Testis (tissue), 2 donors: ENCODE results near the gene PPP1R12A.

Source experiments
- CTCF ChIP-seq, 3 experiments: fragments of 450-650 bp in 2 of 3; fragments of 200-600 bp in 1 of 3; sonication (generic) in 1 of 3; IDR thresholded peaks; one replicate each; pipeline ENCODE4 v1.5.1; 2016 to 2019; ENCODE audit warnings: antibody characterized with exemption in 3 of 3, mild to moderate bottlenecking in 2 of 3, moderate library complexity in 1 of 3
- POLR2A ChIP-seq: fragments of 450-650 bp; IDR thresholded peaks from one replicate; pipeline ENCODE4 v1.6.1; 2017; ENCODE audit warnings: antibody characterized with exemption, mild to moderate bottlenecking, moderate library complexity

- no peak for TF ChIP-seq CTCF (IDR thresholded peaks at IDR 0.05)
- TF ChIP-seq POLR2A = no peak
Measured at GRCh38 chr12:79916826-79917225, 18.1 kb downstream of the PPP1R12A start.
